GM21367 (cell line): ENCODE results near the gene CA4.
"Not testable (repeated sequence)": the region's sequence is repeated elsewhere in the genome, so short reads cannot be mapped to it uniquely, and the experiment has no call there.

Experiments used
- ATAC-seq: cut with Tn5 transposase; IDR thresholded peaks from one replicate; pipeline ENCODE4 v1.9.1; 2021; ENCODE audit not compliant: unreplicated experiment

Gene CA4

GRCh38 chr17:60171753-60172079 lies 21.9 kb downstream of the CA4 start:
- no peak for ATAC-seq

GRCh38 chr17:60173304-60173819 lies 23.6 kb downstream of the CA4 start:
- ATAC-seq: no peak

GRCh38 chr17:60174035-60174434 lies 24.3 kb downstream of the CA4 start:
- no peak for ATAC-seq

GRCh38 chr17:60174767-60175166 lies 25.0 kb downstream of the CA4 start:
- not testable (repeated sequence) for ATAC-seq

- ATAC-seq: not testable (repeated sequence)
These were observed 27.0 kb downstream of the CA4 start for GRCh38 chr17:60176763-60177162.

GRCh38 chr17:60178180-60178579 lies 28.4 kb downstream of the CA4 start:
- ATAC-seq: not testable (repeated sequence)

GRCh38 chr17:60180380-60180779 lies 30.6 kb downstream of the CA4 start:
- not testable (repeated sequence) for ATAC-seq

GRCh38 chr17:60186372-60186771 lies 36.6 kb downstream of the CA4 start:
- ATAC-seq: not testable (repeated sequence)

- not testable (repeated sequence) for ATAC-seq
These were observed 37.3 kb downstream of the CA4 start for GRCh38 chr17:60186846-60187745.

- ATAC-seq: no peak
These were observed 39.0 kb downstream of the CA4 start for GRCh38 chr17:60188759-60189158.

GRCh38 chr17:60190032-60190431 lies 40.3 kb downstream of the CA4 start:
- not testable (repeated sequence) for ATAC-seq

GRCh38 chr17:60193032-60193431 lies 43.3 kb downstream of the CA4 start:
- not testable (repeated sequence) for ATAC-seq

GRCh38 chr17:60193482-60193881 lies 43.7 kb downstream of the CA4 start:
- ATAC-seq: no peak

GRCh38 chr17:60194141-60194540 lies 44.4 kb downstream of the CA4 start:
- not testable (repeated sequence) for ATAC-seq

GRCh38 chr17:60198630-60199029 lies 48.9 kb downstream of the CA4 start:
- ATAC-seq: not testable (repeated sequence)

GRCh38 chr17:60205782-60206181 lies 56.0 kb downstream of the CA4 start:
- not testable (repeated sequence) for ATAC-seq

GRCh38 chr17:60208302-60208701 lies 58.5 kb downstream of the CA4 start:
- ATAC-seq: not testable (repeated sequence)
